ENCODE data around the gene NOTUM. TPM values are rescaled to one million over a fixed set of nuclear protein-coding genes. Genes with fewer than 3 reads are reported as not detected.

Gene NOTUM
- total and polyA plus RNA-seq, 12 donors, result 0.07 to 9.7 (median 0.69) TPM; not detected in 3

- Histone ChIP-seq H3K4me3 (no peak overlapping the region), H3K27ac (no peak overlapping the region), H3K27me3 (no peaks in the 10 kb centered on the region), H3K36me3 (replicated peaks in 1 of 2) (no peaks in the 10 kb centered on the region), H3K4me1 (replicated peaks in 1 of 2) (peaks cover 8 to 19% of the 10 kb centered on the region in 2 donors), H3K9me3 (replicated peaks in 1 of 3) (no peaks in the 10 kb centered on the region)
- intact Hi-C loops (cut with DNase I), result no loop called here
- TF ChIP-seq POLR2A (IDR thresholded peaks at IDR 0.05) (no peak), CTCF (IDR thresholded peaks at IDR 0.05) (no peak)
- 80 to 89% (median 86%) methylated on average over 32 to 39 of the region's 39 CpGs for WGBS, 4 donors
- DNase-seq, result no peak
Observed at GRCh38 chr17:81994593-81995462, 33.8 kb upstream of the NOTUM start.

DNA sequence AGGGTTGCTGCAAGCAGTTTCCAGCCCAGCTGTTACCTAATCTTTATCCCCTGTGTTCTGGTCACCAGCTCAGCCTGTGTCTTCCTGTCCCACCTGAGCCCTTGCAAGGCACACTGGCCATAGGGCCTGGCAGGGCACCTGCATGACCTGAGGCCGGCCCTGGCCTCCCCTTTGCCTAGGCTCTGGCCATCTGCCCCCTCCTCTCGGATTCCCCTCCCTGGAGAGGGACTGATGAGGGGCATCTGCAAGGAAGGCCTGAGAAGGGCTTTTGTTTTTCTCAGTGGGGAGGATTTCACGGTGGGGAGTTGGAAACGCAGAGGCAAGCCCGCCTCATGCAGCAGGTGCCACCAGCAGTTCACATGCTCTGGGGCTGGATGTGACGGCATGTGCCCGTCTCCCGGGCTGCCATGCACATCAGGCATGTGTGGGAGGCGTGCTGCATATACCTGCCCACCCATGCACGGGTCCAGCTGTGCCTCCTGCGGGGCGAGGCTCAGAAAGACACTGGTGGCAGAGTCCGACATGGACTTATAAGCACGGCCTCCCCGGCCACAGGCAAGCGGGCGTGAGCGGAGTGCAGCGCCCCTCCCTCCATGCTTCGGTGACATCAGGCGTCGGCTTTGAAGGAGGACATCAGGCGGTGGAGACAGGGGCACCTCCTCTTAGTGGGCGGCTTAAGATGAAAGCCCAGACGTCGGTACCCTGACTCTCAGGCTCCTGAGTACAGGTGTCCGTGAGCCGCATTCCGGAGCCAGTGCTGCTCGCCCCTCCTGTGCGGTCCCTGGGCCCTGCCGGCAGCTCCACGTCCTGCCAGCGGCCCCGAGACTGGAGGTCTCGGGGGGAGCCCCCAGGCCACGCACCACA, 33.0 kb upstream of the NOTUM start:
- H3K36me3 ChIP-seq (replicated peaks in 1 of 2), result no peaks in the 10 kb centered on the region
- peaks cover 8 to 19% of the 10 kb centered on the region in 2 donors for H3K4me1 ChIP-seq (replicated peaks in 1 of 2)
- H3K27ac ChIP-seq, result no peak overlapping the region
- no peaks in the 10 kb centered on the region for H3K27me3 ChIP-seq
- 94 to 100% (median 95%) methylated on average over 9 to 37 of the region's 37 CpGs for WGBS, 4 donors
- no peak overlapping the region for H3K4me3 ChIP-seq
- DNase-seq, result no peak
- no peaks in the 10 kb centered on the region for H3K9me3 ChIP-seq (replicated peaks in 1 of 3)
- TF ChIP-seq CTCF (IDR thresholded peaks at IDR 0.05), result no peak
- no peak for TF ChIP-seq POLR2A (IDR thresholded peaks at IDR 0.05)
- intact Hi-C loops (cut with DNase I), result no loop called here

- peak overlapping the region in 4 of 5 donors; percentile 5 to 83 (median 61) for H3K27ac ChIP-seq
- H3K36me3 ChIP-seq (replicated peaks in 1 of 2), result no peaks in the 10 kb centered on the region
- H3K4me1 ChIP-seq (replicated peaks in 1 of 2), result peaks cover 8 to 19% of the 10 kb centered on the region in 2 donors
- H3K4me3 ChIP-seq, result no peak overlapping the region
- no peak for DNase-seq
- TF ChIP-seq POLR2A (IDR thresholded peaks at IDR 0.05) (no peak), CTCF (IDR thresholded peaks at IDR 0.05) (no peak)
- 75 to 89% (median 81%) methylated on average over 6 to 31 of the region's 31 CpGs for WGBS, 4 donors
- H3K27me3 ChIP-seq, result no peaks in the 10 kb centered on the region
- no peaks in the 10 kb centered on the region for H3K9me3 ChIP-seq (replicated peaks in 1 of 3)
- intact Hi-C loops (cut with DNase I), result no loop called here
Observed at GRCh38 chr17:81992306-81993102, 31.5 kb upstream of the NOTUM start.
